GM12878 (cell line): ENCODE measurements around the gene ETV7. TPM values are rescaled to one million over a fixed set of nuclear protein-coding genes. Genes with fewer than 3 reads are reported as not detected.

Experiments
- ATAC-seq: fragments of 200-7000 bp; cut with Tn5 transposase; 3 replicates; pipeline ENCODE4 v1.9.1; 2020; ENCODE audit warnings: mild to moderate bottlenecking, moderate library complexity
- BruUV-seq: library from RNA; stranded (reverse); fragments of 400-500 nt; replicated peaks from 2 replicates; lab custom pipeline; 2021; lab: Mats Ljungman, UMichigan
- CTCF ChIA-PET: fragments of 300-600 bp; sonication (Branson Sonifier 250); formaldehyde crosslinking; extraction: SDS; loops from one replicate; lab custom pipeline; 2021; ENCODE audit warnings: inconsistent platforms; lab: Yijun Ruan, JAX
- POLR2A ChIA-PET: fragments of 350-600 bp; formaldehyde crosslinking; extraction: SDS; loops from one replicate; lab custom pipeline; 2021; ENCODE audit warnings: inconsistent platforms; lab: Charles Lee
- RAD21 ChIA-PET: fragments of 300-600 bp; sonication (Branson Sonifier 250); formaldehyde crosslinking; loops from one replicate; lab custom pipeline; 2023; ENCODE audit warnings: antibody characterized with exemption; ENCODE audit not compliant: unreplicated experiment; lab: Charles Lee
- SMC1A ChIA-PET: fragments of 300-600 bp; sonication (Branson Sonifier 250); formaldehyde crosslinking; loops from one replicate; lab custom pipeline; 2023; ENCODE audit not compliant: unreplicated experiment, uncharacterized antibody; lab: Charles Lee
- DNase-seq: peaks from one replicate; pipeline ENCODE4 v3.0.0-alpha.2; 2011; ENCODE audit warnings: low read depth, low spot score
- FAIRE-seq: peaks from 3 replicates; lab custom pipeline; 2011; peaks lifted over from hg19 to GRCh38; lab: Jason Lieb, UNC
- H2AFZ ChIP-seq: 2 replicates; pipeline ENCODE4 v1.6.0; 2011; ENCODE audit warnings: low read depth, low read length, control low read depth; ENCODE audit not compliant: control insufficient read depth
- H3K27ac ChIP-seq: 2 replicates; pipeline ENCODE4 v1.5.1; 2011; ENCODE audit warnings: control low read depth; ENCODE audit not compliant: control insufficient read depth, insufficient read depth
- H3K27me3 ChIP-seq, 2 experiments: replicated peaks in 1 of 2; 2 replicates each; pipeline versions ENCODE4 v1.6.0 to v1.6.1; 2011; ENCODE audit warnings: low read length in 1 of 2; ENCODE audit not compliant: control insufficient read depth in 2 of 2, insufficient read depth in 2 of 2
- H3K36me3 ChIP-seq, 2 experiments: 2 replicates each; pipeline ENCODE4 v1.5.1; 2011; ENCODE audit warnings: low read length in 1 of 2; ENCODE audit not compliant: control insufficient read depth in 2 of 2, insufficient read depth in 2 of 2
- H3K4me1 ChIP-seq: 2 replicates; pipeline ENCODE4 v1.6.1; 2011; ENCODE audit warnings: mild to moderate bottlenecking, low read length, moderate library complexity, mixed read lengths; ENCODE audit not compliant: control insufficient read depth, insufficient read depth
- H3K4me2 ChIP-seq: 2 replicates; pipeline ENCODE4 v1.6.0; 2011; ENCODE audit warnings: control low read depth; ENCODE audit not compliant: control insufficient read depth, insufficient read depth
- H3K4me3 ChIP-seq: fragments of 200-600 bp; sonication (generic); 2 replicates; pipeline ENCODE4 v1.5.1; 2016
- H3K79me2 ChIP-seq: 2 replicates; pipeline ENCODE4 v1.6.0; 2011; ENCODE audit warnings: low read length; ENCODE audit not compliant: control insufficient read depth, insufficient read depth
- H3K9ac ChIP-seq: 2 replicates; pipeline ENCODE4 v1.8.0; 2011; ENCODE audit warnings: low read length, control low read depth, mixed read lengths; ENCODE audit not compliant: control insufficient read depth, insufficient read depth
- H3K9me3 ChIP-seq: replicated peaks from 3 replicates; pipeline ENCODE4 v1.5.1; 2011; ENCODE audit warnings: mild to moderate bottlenecking, low read length; ENCODE audit not compliant: control insufficient read depth, insufficient read depth
- H4K20me1 ChIP-seq: 2 replicates; pipeline ENCODE4 v1.6.0; 2011; ENCODE audit not compliant: control insufficient read depth, insufficient read depth
- BCLAF1 ChIP-seq: fragments of 450-650 bp; IDR thresholded peaks from 2 replicates; pipeline ENCODE4 v1.6.1; 2017; ENCODE audit warnings: antibody characterized with exemption, mild to moderate bottlenecking, moderate library complexity
- BRCA1 ChIP-seq: IDR thresholded peaks from 2 replicates; pipeline ENCODE4 v1.6.1; 2011; ENCODE audit warnings: low read depth, low read length, improper control_type of control experiment
- EZH2 ChIP-seq: IDR thresholded peaks from 2 replicates; pipeline ENCODE4 v1.6.1; 2012; ENCODE audit warnings: low read depth, mild to moderate bottlenecking, control low read depth, inconsistent platforms, low read length, borderline replicate concordance; ENCODE audit not compliant: control insufficient read depth
- KLF5 ChIP-seq: fragments of 450-650 bp; IDR thresholded peaks from 2 replicates; pipeline ENCODE4 v1.6.1; 2014; ENCODE audit warnings: mild to moderate bottlenecking; ENCODE audit not compliant: partially characterized antibody
- MEF2B ChIP-seq: fragments of 450-650 bp; IDR thresholded peaks from 2 replicates; pipeline ENCODE4 v1.6.1; 2018; ENCODE audit warnings: mild to moderate bottlenecking, moderate library complexity; ENCODE audit not compliant: partially characterized antibody, poor library complexity, severe bottlenecking
- MTA2 ChIP-seq: fragments of 450-650 bp; IDR thresholded peaks from 2 replicates; pipeline ENCODE4 v1.6.1; 2016; ENCODE audit warnings: low read depth, mild to moderate bottlenecking, moderate library complexity
- NFIC ChIP-seq: IDR thresholded peaks from 2 replicates; pipeline ENCODE4 v1.6.1; 2012; ENCODE audit warnings: low read depth, mild to moderate bottlenecking, inconsistent platforms, low read length, moderate library complexity
- PKNOX1 ChIP-seq: fragments of 450-650 bp; IDR thresholded peaks from 2 replicates; pipeline ENCODE4 v1.6.1; 2016; ENCODE audit warnings: mild to moderate bottlenecking
- POLR2AphosphoS2 ChIP-seq: IDR thresholded peaks from 2 replicates; pipeline ENCODE4 v1.6.1; 2011; ENCODE audit warnings: low read depth, mild to moderate bottlenecking, low read length, improper control_type of control experiment, moderate library complexity
- RFX5 ChIP-seq: IDR thresholded peaks from 2 replicates; pipeline ENCODE4 v1.6.1; 2011; ENCODE audit warnings: low read depth, low read length, improper control_type of control experiment
- SKIL ChIP-seq: fragments of 450-650 bp; IDR thresholded peaks from 2 replicates; pipeline ENCODE4 v1.6.1; 2017; ENCODE audit warnings: mild to moderate bottlenecking, low read depth, inconsistent platforms; ENCODE audit not compliant: poor library complexity, severe bottlenecking
- ZBTB40 ChIP-seq: fragments of 450-650 bp; IDR thresholded peaks from 2 replicates; pipeline ENCODE4 v1.6.1; 2016; ENCODE audit warnings: mild to moderate bottlenecking, moderate library complexity, borderline replicate concordance
- ZSCAN29 ChIP-seq: fragments of 450-650 bp; IDR thresholded peaks from 2 replicates; pipeline ENCODE4 v1.6.1; 2017; ENCODE audit warnings: mild to moderate bottlenecking, moderate library complexity
- WGBS: methylation state at CpG from one replicate; pipeline ENCODE4 v1.1.6; 2016; ENCODE audit warnings: low lambda C conversion rate; ENCODE audit not compliant: insufficient replicate concordance, insufficient coverage; ENCODE audit errors: missing lambda C conversion rate; 5-methylcytosine and 5-hydroxymethylcytosine counted together
- in situ Hi-C: fragments of 300-500 bp; cut with MboI; formaldehyde crosslinking; loops from 9 replicates; pipeline ENCODE4 v1.14.3; 2018; ENCODE audit warnings: mixed read lengths
- intact Hi-C: fragments of 100-400 bp; cut with micrococcal nuclease; formaldehyde crosslinking; loops from one replicate; pipeline ENCODE4 v1.14.2; 2022; ENCODE audit not compliant: unreplicated experiment
- polyA plus RNA-seq, 11 experiments: library from polyadenylated mRNA; depleted of rRNA in 4 of 11; unstranded in 6 of 11; stranded (reverse) in 5 of 11; fragments of >200 nt; fragmentation: Nextera tagmentation in 4 of 11; fragmentation: Illumina TruSeq in 1 of 11; extraction: Ambion mirVana in 4 of 11; extraction: Trizol in 1 of 11; gene quantifications; 1 replicate in 1 of 11; 2 replicates in 10 of 11; pipeline versions ENCODE4 v1.2.1 to v1.2.3, GENCODE V29; 2011 to 2016; ENCODE audit warnings: inconsistent platforms in 2 of 11, missing spikeins in 2 of 11, low read depth in 1 of 11
- total RNA-seq, 4 experiments: library from RNA; depleted of rRNA in 3 of 4; stranded (reverse); fragments of >200 nt in 3 of 4; fragmentation: Illumina TruSeq in 1 of 4; extraction: Trizol in 1 of 4; gene quantifications; 2 replicates each; pipeline versions ENCODE4 v1.2.1 to v1.2.3, GENCODE V29; 2013 to 2021

The ETV7 gene
- total and polyA plus RNA-seq, 10 of the 15 experiments (the other 5 are each of a cell fraction or from before 2014, with no cell fraction given): 0.04 to 1.8 (median 1.3) TPM

GRCh38 chr6:36374972-36375371, 12.5 kb downstream of the ETV7 start:
- intact Hi-C loops: no loop called here
- no TSS peak for BruUV-seq
- ChIA-PET RAD21 (no interaction called here), CTCF (no interaction called here), POLR2A (no interaction called here), SMC1A (no interaction called here)
- FAIRE-seq (no peak), ATAC-seq (no peak), DNase-seq (no peak)
- Histone ChIP-seq H3K4me3 (no peak overlapping the region), H3K27ac (no peak overlapping the region), H3K27me3 (no peaks in the 10 kb centered on the region), H3K4me2 (no peak overlapping the region), H3K36me3 (no peaks in the 10 kb centered on the region), H3K79me2 (no peaks in the 10 kb centered on the region), H3K9me3 (no peaks in the 10 kb centered on the region), H2AFZ (no peak overlapping the region), H3K4me1 (peaks cover 19% of the 10 kb centered on the region), H4K20me1 (no peaks in the 10 kb centered on the region), H3K9ac (no peak overlapping the region)
- WGBS: 64% methylated on average over 8 of the region's 8 CpGs
- TF ChIP-seq ZSCAN29 (no peak), BCLAF1 (no peak), RFX5 (no peak), KLF5 (no peak), MTA2 (no peak), PKNOX1 (no peak), EZH2 (no peak), ZBTB40 (no peak), BRCA1 (no peak), SKIL (no peak), POLR2AphosphoS2 (no peak), MEF2B (no peak), NFIC (no peak)
- in situ Hi-C loops: no loop called here
